GM12872 (cell line): ENCODE measurements around the gene GFRA4.

Experiments used
- TF ChIP-seq, protein P1 (sequence below): IDR thresholded peaks from 3 replicates; pipeline ENCODE4 v1.5.1; 2011; ENCODE audit warnings: low read depth, mild to moderate bottlenecking, low read length, moderate library complexity; ENCODE audit not compliant: insufficient read depth

Gene GFRA4

DNA sequence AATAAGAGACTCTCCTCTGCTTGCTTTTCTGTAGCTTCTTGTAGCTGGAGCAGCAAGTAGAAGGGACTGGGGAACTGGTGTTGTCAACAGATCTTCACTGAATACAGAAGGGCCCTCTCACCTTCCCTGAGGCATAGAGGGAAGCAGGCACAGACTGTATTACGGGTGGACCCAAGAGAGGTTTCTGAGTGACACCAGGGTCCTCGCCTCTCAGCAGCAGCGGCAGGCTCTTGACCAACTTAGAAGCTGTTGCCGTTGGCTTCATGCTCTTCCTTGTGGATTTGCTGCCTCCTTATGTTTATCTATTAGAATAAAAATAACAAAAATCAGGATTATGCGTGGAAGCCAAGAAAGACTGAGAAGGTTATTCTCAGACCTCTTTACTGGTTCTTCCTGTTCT lies 31.7 kb downstream of the GFRA4 start:
- TF ChIP-seq, protein P1, sequence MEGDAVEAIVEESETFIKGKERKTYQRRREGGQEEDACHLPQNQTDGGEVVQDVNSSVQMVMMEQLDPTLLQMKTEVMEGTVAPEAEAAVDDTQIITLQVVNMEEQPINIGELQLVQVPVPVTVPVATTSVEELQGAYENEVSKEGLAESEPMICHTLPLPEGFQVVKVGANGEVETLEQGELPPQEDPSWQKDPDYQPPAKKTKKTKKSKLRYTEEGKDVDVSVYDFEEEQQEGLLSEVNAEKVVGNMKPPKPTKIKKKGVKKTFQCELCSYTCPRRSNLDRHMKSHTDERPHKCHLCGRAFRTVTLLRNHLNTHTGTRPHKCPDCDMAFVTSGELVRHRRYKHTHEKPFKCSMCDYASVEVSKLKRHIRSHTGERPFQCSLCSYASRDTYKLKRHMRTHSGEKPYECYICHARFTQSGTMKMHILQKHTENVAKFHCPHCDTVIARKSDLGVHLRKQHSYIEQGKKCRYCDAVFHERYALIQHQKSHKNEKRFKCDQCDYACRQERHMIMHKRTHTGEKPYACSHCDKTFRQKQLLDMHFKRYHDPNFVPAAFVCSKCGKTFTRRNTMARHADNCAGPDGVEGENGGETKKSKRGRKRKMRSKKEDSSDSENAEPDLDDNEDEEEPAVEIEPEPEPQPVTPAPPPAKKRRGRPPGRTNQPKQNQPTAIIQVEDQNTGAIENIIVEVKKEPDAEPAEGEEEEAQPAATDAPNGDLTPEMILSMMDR = no peak

DNA sequence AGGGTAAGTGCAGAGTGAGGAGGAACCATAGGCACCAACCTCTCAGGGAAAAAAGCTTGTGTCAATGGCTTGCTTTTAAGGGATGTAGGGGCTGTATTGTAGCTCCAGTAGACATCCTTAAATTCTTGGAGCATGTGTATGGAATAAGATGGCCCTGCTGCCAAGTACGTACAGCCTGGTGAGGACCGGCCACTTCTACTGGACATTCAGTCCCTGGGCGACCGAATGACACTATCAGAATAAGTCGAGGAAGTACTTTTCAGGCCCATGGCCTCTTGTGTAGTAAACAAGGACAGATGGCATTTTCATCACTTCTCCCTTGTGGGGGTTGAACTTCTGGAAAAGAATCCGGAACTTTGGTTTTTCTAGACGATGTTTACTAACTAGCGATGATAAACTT lies 32.8 kb downstream of the GFRA4 start:
- TF ChIP-seq, protein P1 = no peak

DNA sequence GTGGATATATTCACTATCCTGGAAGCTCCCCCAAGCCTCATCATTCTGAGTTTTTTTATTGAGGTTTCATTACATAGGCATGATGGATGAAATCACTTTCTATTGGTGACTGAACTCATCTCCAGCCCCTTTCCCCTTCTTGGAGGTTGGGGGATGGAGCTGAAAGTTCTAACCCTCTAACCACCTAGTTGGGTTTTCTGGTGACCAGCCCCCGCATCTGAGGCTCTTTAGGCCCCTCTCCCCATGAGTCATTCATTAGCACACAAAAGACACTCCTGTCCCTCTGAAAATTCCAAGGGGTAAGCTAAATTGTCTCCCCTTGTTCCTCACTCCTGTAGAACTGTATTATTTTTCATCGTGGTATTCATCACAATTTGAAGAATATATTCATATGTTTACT lies 33.3 kb downstream of the GFRA4 start:
- TF ChIP-seq, protein P1 = no peak

DNA sequence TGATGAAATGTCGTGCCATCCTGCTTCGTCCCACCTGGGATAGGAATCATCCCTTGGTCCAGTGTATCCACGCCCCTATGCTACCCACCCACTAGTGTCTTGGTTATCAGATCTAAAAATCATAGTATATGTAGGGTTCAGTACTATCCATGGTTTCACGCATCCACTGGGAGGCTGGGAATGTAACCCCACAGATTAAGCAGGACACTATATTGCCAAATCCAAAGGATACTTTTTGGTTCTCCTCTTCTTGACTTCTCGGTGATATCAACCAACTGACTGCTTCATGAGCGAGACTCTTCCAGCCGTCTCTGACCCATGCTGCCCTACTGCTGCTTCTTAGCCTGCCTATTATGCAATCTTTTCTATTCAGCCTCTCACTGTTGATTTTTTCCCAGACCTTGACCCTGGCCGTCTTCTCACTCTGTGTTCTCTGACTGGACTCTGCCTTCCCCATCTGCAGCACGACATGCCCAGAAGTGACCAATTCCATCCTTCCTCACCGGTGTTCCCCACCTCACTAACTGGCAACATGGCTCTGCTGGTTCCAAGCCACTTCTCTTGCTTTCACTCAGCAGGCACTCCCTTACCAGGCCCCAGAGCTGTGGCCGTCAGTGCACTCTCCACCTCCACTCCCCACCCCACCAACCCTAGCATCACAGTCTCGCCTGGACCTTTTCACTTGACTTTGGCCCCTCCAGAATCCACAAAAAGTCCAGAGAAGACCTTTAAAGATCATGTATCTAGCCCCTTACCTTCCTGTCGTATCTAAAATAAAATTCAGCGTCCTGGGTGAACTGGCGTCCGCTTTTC lies 34.5 kb downstream of the GFRA4 start:
- TF ChIP-seq, protein P1 = no peak

DNA sequence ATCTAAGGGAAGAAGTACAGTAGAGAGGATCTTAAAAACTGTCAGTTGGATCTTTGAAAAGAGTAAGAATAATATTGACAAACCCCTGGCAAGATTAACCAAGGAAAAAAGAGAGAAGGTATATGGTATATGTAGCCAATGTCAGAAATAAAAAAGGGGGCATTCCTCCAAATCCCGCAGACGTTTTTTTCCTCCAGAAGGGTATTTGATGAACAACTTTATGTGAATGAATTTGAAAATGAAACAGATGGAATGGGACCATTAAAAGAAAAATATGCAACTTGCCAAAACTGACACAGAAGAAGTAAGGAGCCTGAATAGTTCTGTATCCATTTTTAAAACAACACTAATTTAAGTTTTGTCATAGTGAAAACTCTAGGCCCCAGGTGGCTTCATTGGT lies 35.7 kb downstream of the GFRA4 start:
- TF ChIP-seq, protein P1 = no peak

DNA sequence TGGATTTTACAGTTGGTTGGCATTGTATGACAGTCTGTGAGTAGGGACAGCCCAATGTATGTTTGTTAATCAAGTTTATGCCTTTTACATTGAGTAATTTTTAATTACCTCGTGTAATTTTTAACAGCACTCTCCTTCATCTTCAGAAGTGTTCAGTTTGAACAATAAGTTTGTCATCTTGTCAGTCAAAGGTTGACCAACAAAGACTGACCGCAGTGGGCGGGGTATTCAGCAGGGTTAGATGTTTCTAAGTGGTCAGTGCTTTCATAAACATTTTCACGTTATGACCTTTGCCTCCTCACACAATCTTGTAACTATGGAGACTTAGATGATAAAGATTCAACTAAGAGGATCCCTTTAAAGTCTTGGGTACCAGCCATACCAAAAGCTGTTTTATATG lies 40.8 kb downstream of the GFRA4 start:
- TF ChIP-seq, protein P1 = no peak

DNA sequence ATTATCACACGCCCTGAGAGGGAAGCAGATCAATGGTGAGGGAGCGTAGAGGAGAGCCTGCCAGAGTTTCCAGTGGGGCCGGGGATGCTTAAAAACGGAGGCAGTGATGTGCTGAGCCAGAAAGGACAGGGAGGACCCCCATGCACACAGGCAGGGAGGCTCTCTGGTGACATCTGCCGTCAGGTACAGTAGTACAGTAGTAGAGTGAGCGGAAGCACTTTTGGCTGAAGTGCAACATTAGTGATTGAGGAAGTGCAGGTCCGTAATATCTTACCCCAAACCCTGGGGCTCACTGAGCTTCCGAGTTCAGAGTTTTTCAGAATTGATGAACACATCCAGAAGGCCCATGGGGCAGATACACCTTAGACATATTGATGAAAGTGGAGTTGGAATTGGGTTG lies 42.1 kb downstream of the GFRA4 start:
- TF ChIP-seq, protein P1 = no peak

DNA sequence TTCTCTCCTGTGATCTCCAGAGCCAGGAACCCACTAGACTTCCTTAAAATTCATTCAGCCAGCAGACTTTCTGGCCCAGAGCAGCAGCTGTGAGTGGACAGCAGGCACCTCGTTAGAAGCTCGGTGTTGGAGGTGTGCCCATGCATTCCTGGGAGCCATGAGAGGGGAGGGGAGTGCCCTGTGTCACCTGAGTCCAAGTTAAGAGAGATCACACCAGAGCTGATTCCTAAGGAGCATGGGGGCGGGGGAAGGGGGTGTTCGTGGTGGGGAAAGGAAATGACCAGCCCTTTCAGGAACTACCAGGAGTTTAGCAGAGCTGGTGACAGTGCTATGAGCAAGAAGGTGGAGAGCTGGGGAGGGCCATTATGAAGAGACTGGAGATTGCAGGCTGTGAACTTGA lies 46.9 kb downstream of the GFRA4 start:
- TF ChIP-seq, protein P1 = no peak
